ENCODE data around the gene CCDC116.
"Not testable (repeated sequence)": the region's sequence is repeated elsewhere in the genome, so short reads cannot be mapped to it uniquely, and the experiment has no call there.

The CCDC116 gene

DNA sequence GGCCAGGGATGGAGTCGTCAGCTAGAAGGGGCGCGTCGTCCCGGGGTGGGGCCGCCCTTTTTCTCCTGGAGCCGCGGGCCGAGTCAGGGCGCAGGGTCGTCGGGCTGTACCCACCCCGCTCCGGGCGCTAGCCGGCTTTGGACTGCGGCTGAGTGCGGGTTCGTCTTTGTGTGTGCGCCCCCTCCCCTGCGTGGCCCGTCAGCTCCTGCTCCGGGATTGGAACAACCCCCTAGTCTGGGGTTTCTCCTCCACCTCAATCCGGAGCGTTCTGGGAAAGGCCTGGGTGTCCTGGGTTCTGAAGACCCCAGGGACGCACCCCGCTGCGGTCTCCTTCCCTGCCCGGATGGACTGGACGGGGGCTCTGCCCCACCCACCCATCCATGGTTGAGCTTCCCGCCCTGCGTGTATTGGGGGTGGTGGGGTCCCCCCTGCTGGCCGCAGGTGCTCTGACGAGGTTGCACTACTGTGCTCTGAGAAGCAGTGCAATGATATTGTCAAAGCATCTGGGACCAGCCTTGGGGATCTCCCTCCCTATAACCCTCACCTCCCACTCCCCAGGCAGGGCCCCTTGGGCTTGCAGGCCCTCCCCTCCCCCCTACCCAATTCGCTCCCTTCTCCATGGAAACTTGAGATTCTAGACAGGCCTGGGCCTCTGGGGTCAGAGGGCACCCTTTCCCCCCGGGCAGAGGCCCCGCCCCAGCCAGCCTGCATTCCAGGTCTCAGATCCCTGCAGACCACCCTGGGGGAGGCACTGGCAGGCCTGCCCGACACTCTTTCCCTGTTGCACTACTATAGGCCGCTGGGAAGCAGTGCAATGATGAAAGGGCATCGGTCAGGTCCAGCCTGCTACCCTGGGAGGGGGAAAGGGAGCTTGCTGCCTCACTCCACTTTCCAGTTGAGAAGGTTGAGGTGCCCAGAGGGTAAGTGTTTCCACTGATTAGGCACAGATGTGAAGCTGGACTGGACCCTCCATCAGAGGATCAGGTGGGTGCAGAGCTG, 20.3 kb downstream of the CCDC116 start:
- no peak for DNase-seq

- no peak for DNase-seq
These were observed 24.4 kb downstream of the CCDC116 start for GRCh38 chr22:21657020-21657359.

DNA sequence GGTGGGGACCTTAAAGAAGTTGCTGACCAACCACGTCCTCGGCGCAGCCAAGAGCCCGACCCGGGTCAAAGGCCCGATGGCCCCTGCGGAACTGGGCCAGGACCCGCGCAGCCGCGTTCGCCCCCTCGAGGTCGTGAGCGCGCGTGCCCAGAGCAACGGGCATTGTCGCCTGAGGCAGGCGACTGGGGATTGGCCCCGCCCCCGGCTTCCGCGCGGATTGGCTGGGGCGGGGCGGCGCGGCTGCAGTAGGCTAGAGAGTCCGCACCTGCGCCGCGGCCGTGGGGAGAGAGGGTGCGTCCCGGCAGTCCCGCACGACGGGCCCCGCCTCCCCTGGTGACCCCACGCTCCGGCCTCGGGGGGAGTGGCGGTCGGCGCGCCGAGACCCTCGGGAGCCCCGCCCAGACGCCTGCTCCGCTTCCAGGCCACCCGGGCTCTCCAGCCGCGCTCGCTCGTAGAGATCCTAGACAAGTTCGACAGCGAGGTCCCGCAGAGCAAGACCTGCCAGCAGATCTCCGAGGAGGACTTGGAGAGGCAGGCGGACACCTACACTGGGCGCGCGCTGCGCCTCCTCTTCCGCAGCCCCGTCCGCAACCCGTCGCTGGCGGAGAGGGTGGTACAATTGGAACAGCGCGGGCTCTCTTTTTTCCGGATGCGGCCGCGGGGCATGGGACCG, 24.9 kb downstream of the CCDC116 start:
- peak; percentile 71 to 81 for DNase-seq

- DNase-seq: no peak
These were observed 27.4 kb downstream of the CCDC116 start for GRCh38 chr22:21659864-21660525.

DNA sequence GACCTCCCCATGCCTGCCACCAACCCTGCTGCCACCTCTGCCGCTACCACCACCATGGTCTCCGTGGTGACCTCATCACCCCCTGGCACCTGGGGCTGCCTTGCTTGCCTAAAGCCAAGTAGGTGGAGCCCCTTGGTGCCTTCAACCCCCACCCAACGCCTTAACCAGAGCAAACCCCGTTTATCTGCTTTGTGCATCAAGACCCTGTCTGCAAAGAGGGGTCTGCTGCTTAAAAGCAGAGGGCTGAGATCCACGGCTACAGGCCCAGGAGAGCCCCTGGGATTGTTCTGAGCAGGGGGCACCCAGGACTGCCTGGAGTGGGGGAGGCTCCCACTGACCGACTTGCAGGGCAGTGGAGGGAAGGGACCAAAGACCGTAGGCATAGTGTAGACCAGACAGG, 28.3 kb downstream of the CCDC116 start:
- no peak for DNase-seq

- DNase-seq: no peak
These were observed 29.4 kb downstream of the CCDC116 start for GRCh38 chr22:21661991-21662390.

- no peak for DNase-seq
These were observed 31.2 kb downstream of the CCDC116 start for GRCh38 chr22:21663738-21664137.

- no peak for DNase-seq
These were observed 32.7 kb downstream of the CCDC116 start for GRCh38 chr22:21665047-21665851.

GRCh38 chr22:21666786-21667185, 34.2 kb downstream of the CCDC116 start:
- DNase-seq: no peak

- no peak for DNase-seq
These were observed 36.5 kb downstream of the CCDC116 start for GRCh38 chr22:21669026-21669425.

GRCh38 chr22:21672107-21672629, 39.6 kb downstream of the CCDC116 start:
- no peak for DNase-seq

- no peak for DNase-seq
These were observed 41.2 kb downstream of the CCDC116 start for GRCh38 chr22:21673534-21674321.

- DNase-seq: no peak
These were observed 42.2 kb downstream of the CCDC116 start for GRCh38 chr22:21674638-21675245.

DNA sequence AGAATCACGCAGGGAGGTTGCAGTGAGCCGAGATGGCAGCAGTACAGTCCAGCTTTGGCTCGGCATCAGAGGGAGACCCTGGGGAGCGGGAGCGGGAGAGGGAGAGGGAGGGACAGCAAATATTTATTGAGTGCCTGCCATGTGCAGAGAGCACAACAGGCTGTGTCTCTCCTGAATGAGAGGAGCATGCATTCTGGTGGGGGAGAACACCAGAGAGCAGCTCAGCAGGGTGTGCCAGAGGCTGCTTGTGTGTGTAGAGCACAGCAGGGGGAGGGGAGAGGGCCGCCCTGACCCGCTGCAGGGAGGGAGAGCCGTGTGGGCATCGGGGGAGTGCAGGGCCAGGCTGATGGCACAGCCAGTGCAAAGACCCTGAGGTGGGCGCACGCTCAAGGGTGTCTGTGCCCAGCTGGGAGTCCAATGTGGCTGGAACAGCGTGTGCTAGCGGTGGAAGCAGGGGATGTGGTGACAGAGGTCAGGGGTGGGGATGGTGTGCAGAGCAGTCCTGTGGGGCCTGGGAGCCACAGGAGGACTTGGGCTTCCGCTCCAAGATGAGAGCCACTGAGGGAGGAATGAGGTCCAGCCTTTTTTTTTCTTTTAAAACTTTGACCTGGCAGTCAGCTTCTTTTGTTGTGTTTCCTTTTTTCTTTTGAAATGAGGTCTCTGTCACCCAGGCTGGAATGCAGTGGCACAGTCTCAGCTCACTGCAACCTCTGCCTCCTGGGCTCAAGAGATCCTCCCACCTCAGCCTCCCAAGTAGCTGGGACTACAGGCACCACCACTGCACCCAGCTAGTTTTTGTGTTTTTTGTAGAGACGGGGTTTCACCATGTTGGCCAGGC, 45.3 kb downstream of the CCDC116 start:
- no peak for DNase-seq

DNA sequence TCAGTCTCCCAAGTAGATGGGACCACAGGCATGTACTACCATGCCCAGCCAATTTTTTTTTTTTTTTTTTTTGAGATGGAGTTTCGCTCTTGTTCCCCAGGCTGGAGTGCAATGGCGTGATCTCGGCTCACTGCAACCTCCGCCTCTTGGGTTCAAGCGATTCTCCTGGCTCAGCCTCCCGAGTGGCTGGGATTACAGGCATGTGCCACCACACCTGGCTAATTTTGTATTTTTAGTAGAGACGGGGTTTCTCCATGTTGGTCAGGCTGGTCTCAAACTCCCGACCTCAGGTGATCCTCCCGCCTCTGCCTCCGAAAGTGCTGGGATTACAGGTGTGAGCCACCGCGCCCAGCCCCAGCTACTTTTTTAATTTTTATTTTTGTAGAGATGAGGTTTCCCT, 46.3 kb downstream of the CCDC116 start:
- not testable (repeated sequence) for DNase-seq

DNA sequence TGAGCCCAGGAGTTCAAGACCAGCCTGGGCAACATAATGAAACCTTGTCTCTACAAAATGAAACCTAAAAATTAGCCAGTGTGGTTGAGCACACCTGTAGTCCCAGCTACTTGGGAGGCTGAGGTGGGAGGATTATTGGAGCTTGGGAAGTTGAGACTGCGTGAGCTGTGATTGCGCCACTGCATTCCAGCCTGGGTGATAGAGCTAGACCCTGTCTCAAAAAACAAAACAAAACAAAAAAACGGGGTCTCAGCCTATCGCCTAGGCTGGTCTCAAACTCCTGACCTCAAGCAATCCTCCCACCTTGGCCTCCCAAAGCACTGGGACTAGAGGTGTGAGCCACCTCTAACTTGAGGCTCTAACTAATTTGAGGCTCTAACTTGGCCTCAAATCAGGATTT, 46.8 kb downstream of the CCDC116 start:
- no peak for DNase-seq

DNA sequence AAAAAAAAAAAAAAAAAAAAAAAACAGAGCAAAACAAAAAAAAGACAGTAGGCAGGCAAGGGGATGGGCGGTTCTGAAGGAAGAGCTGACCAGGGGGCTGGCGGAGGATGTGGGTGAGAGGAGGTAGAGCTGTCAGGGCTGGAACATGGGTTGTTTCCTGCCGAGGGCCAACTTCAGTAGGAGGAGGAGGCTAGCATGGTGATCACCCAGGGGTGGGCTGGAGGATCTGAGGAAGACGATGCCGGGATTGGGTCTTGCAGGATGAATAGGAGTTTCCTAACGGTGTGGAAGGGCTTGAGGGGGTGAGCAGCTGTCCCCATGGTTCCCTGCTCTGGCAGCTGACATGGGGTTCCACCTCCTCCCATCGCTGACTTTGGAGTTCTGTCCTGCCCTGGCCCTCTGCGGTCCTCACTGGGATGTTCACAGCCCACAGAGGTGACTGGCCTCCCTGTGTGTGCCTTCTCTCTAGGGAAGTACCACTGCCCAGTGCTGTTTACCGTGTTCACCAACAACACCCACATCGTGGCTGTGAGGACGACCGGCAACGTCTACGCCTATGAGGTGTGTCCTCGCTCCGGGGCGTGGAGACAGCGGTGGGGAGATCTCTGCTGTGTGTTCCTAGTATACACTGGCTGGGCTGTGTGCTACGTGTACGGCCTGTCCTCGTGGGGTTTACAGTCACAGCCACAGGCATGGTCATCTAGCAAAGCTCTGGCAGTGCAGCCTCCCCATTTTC, 48.4 kb downstream of the CCDC116 start:
- DNase-seq: no peak

GRCh38 chr22:21681566-21682370, 49.2 kb downstream of the CCDC116 start:
- DNase-seq: no peak
